ENCODE data around the gene ATM.

GRCh38 chr11:108346451-108346850 is 123.6 kb downstream of the ATM start:
- TF ChIP-seq CTCF (IDR thresholded peaks at IDR 0.05), result no peak
- no peak for TF ChIP-seq EP300 (IDR thresholded peaks at IDR 0.05)
- TF ChIP-seq POLR2A (IDR thresholded peaks at IDR 0.05), result no peak
